Caco-2 (cell line): ENCODE measurements around the gene CDK14. TPM values are rescaled to one million over a fixed set of nuclear protein-coding genes. Genes with fewer than 3 reads are reported as not detected.
"Not testable (repeated sequence)": the region's sequence is repeated elsewhere in the genome, so short reads cannot be mapped to it uniquely, and the experiment has no call there.

Source experiments
- BruUV-seq: library from RNA; stranded (reverse); fragments of 400-500 nt; replicated peaks from 2 replicates; lab custom pipeline; 2021; lab: Mats Ljungman, UMichigan
- CTCF ChIA-PET: fragments of 300-600 bp; sonication (Branson Sonifier 250); formaldehyde crosslinking; loops from one replicate; lab custom pipeline; 2022; ENCODE audit warnings: antibody characterized with exemption; lab: Charles Lee
- POLR2A ChIA-PET: fragments of 300-600 bp; sonication (Branson Sonifier 250); formaldehyde crosslinking; loops from one replicate; lab custom pipeline; 2022; ENCODE audit warnings: antibody characterized with exemption; lab: Charles Lee
- DNase-seq, 2 experiments: peaks; one replicate each; pipeline versions ENCODE4 v3.0.0 to v3.0.0-alpha.2; 2020 to 2022
- H3K27me3 ChIP-seq: replicated peaks from 2 replicates; pipeline ENCODE4 v1.6.0; 2011; ENCODE audit warnings: low read length; ENCODE audit not compliant: control insufficient read depth, insufficient read depth
- H3K36me3 ChIP-seq: 2 replicates; pipeline ENCODE4 v1.5.1; 2011; ENCODE audit warnings: low read length; ENCODE audit not compliant: control insufficient read depth, insufficient read depth
- H3K4me1 ChIP-seq: fragments of 250-450 bp; sonication (Bioruptor Pico); 2 replicates; pipeline ENCODE4 v1.5.1; 2020; ENCODE audit warnings: mild to moderate bottlenecking
- H3K4me3 ChIP-seq: 2 replicates; pipeline ENCODE4 v1.5.1; 2011; ENCODE audit warnings: low read depth, mild to moderate bottlenecking, control low read depth, low read length
- H3K9me3 ChIP-seq: fragments of 250-450 bp; sonication (Bioruptor Pico); 2 replicates; pipeline ENCODE4 v1.5.1; 2020; ENCODE audit warnings: mild to moderate bottlenecking, moderate library complexity
- H3K27ac Mint-ChIP-seq: one replicate; pipeline ENCODE4 v1.8.0; 2022; ENCODE audit warnings: mixed read lengths; ENCODE audit not compliant: unreplicated experiment
- H3K27me3 Mint-ChIP-seq: one replicate; pipeline ENCODE4 v1.8.0; 2022; ENCODE audit warnings: mixed read lengths; ENCODE audit not compliant: insufficient read depth, unreplicated experiment
- H3K36me3 Mint-ChIP-seq: one replicate; pipeline ENCODE4 v1.8.0; 2022; ENCODE audit warnings: mild to moderate bottlenecking, mixed read lengths; ENCODE audit not compliant: insufficient read depth, unreplicated experiment
- H3K4me1 Mint-ChIP-seq: one replicate; pipeline ENCODE4 v1.8.0; 2022; ENCODE audit warnings: low read depth, mixed read lengths; ENCODE audit not compliant: unreplicated experiment
- H3K4me3 Mint-ChIP-seq: one replicate; pipeline ENCODE4 v1.8.0; 2022; ENCODE audit warnings: mild to moderate bottlenecking, moderate library complexity, mixed read lengths; ENCODE audit not compliant: unreplicated experiment
- H3K9me3 Mint-ChIP-seq: one replicate; pipeline ENCODE4 v1.8.0; 2022; ENCODE audit warnings: mixed read lengths; ENCODE audit not compliant: unreplicated experiment
- CTCF ChIP-seq, 2 experiments: fragments of 200-600 bp in 1 of 2; IDR thresholded peaks; 1 replicate in 1 of 2; 2 replicates in 1 of 2; pipeline versions ENCODE4 v1.5.1 to v1.8.0; 2011 to 2022; ENCODE audit warnings: antibody characterized with exemption in 1 of 2, control low read depth in 1 of 2, inconsistent platforms in 1 of 2, low read depth in 1 of 2, low read length in 1 of 2, mild to moderate bottlenecking in 1 of 2, moderate library complexity in 1 of 2; ENCODE audit not compliant: insufficient read depth in 1 of 2, severe bottlenecking in 1 of 2, unreplicated experiment in 1 of 2
- intact Hi-C: fragments of 100-400 bp; cut with micrococcal nuclease; formaldehyde crosslinking; loops from one replicate; pipeline ENCODE4 v1.10.0; 2022; ENCODE audit not compliant: unreplicated experiment
- total RNA-seq: library from RNA; stranded (reverse); gene quantifications from 2 replicates; pipeline ENCODE4 v1.2.3, GENCODE V29; 2022

CDK14 gene
- total RNA-seq, 1 experiment from 2014 or later, result 18.2 TPM

- Histone ChIP-seq H3K4me3 (no peak overlapping the region), H3K27me3 (no peaks in the 10 kb centered on the region), H3K4me1 (no peaks in the 10 kb centered on the region), H3K9me3 (peaks cover 7% of the 10 kb centered on the region; the same call in 1 of the 2 replicates), H3K36me3 (no peaks in the 10 kb centered on the region)
- Mint-ChIP-seq H3K4me3 (no peak overlapping the region), H3K27ac (no peak overlapping the region), H3K36me3 (peaks cover 6% of the 10 kb centered on the region), H3K9me3 (peaks cover 36% of the 10 kb centered on the region), H3K4me1 (no peaks in the 10 kb centered on the region), H3K27me3 (no peaks in the 10 kb centered on the region)
- DNase-seq, result no peak
- ChIA-PET POLR2A (no interaction called here), CTCF (no interaction called here)
- BruUV-seq, result no TSS peak
- intact Hi-C loops, result no loop called here
- no peak for TF ChIP-seq CTCF (IDR thresholded peaks at IDR 0.05; ENCODE audit: insufficient read depth in 1 of 2, low read depth in 1 of 2, low read length in 1 of 2, severe bottlenecking in 1 of 2, unreplicated experiment in 1 of 2)
Observed at GRCh38 chr7:90797596-90797995, 201.5 kb downstream of the CDK14 start.

GRCh38 chr7:90804370-90804769 lies 208.2 kb downstream of the CDK14 start:
- no TSS peak for BruUV-seq
- DNase-seq, result no peak
- Mint-ChIP-seq H3K4me1 (peaks cover 6% of the 10 kb centered on the region), H3K9me3 (peaks cover 21% of the 10 kb centered on the region), H3K27me3 (no peaks in the 10 kb centered on the region), H3K27ac (no peak overlapping the region), H3K36me3 (no peaks in the 10 kb centered on the region), H3K4me3 (no peak overlapping the region)
- CTCF ChIA-PET, result no interaction called here
- Histone ChIP-seq H3K9me3 (no peaks in the 10 kb centered on the region), H3K4me1 (no peaks in the 10 kb centered on the region), H3K36me3 (no peaks in the 10 kb centered on the region), H3K27me3 (no peaks in the 10 kb centered on the region), H3K4me3 (no peak overlapping the region)
- intact Hi-C loops, result no loop called here
- POLR2A ChIA-PET, result no interaction called here
- TF ChIP-seq CTCF (IDR thresholded peaks at IDR 0.05; ENCODE audit: insufficient read depth in 1 of 2, low read depth in 1 of 2, low read length in 1 of 2, severe bottlenecking in 1 of 2, unreplicated experiment in 1 of 2), result no peak

GRCh38 chr7:90815552-90815951 lies 219.4 kb downstream of the CDK14 start:
- BruUV-seq, H3K4me3 Mint-ChIP-seq, H3K9me3 ChIP-seq, H3K27me3 Mint-ChIP-seq, H3K27me3 ChIP-seq, H3K27ac Mint-ChIP-seq, POLR2A ChIA-PET, H3K9me3 Mint-ChIP-seq, CTCF ChIA-PET, H3K4me1 Mint-ChIP-seq, H3K4me3 ChIP-seq, H3K36me3 ChIP-seq, H3K4me1 ChIP-seq, DNase-seq, intact Hi-C loops, H3K36me3 Mint-ChIP-seq: not testable (repeated sequence)
